HG02884 (cell line): ENCODE data around the gene TNFSF13B.

Experiments
- ATAC-seq: cut with Tn5 transposase; IDR thresholded peaks from one replicate; pipeline ENCODE4 v1.9.1; 2021; ENCODE audit warnings: mild to moderate bottlenecking, moderate library complexity; ENCODE audit not compliant: unreplicated experiment

The TNFSF13B gene

DNA sequence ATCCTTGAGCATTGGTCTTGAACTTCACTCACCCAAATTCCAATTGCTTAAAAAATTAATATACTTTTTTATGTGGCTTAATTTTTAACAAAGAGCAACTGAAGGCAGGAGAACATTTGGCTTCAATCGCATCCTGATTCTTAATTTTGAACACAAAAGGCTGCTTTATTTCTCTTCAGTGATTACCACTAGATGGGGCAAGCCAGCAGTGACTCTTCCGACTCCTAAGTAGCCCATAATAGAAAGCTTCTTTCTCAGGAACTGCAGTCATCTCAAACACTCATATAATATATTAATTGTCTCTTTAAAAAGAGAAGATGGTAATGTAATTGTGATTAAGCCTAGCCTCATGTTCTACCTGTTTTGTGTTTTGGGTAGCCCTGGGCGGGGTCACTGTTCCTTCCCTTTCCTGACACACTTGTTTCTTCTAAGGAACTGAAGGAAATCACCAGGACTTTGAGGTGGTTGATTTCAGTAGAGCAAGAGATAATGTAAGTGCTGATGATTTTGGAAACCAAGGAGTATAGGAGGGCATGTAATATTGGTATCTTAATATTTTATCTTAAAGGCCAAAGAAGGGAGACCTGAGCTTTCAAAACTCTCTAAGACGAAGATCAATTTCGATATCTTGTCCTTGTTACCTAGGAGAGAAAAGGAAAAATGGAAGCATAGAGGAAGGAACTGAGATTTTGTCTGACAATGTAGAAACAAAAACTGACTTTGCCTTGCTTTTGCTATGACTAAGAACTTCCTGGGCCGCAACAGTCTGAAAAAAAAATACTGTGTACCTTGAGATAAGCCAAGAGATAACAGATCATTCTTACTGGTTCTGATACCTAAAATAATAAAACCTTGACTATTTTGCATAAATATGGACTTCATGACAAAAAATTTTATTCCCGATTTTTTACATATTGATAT is 73.1 kb downstream of the TNFSF13B start:
- ATAC-seq = peak; percentile 72

DNA sequence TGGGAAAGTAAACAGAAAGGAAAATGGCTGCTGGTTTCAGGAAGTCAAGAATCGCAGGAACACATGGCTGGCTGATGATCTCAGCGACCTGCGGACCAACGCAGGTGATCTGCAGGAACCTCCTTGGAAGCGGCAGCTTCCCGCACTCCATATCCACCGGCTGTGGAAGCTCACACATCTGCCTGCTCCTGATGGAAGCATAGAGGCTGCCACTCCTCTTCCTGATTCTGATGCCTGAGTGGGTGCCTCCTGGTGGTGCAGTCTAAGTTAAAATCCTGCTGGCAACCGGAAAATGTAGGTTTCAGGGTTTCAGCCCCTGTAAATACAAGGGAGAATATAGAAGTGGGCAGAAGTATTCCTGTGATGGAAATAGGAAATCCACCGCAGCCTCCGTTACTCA is 75.5 kb downstream of the TNFSF13B start:
- no peak for ATAC-seq

- ATAC-seq = no peak
These were observed 76.9 kb downstream of the TNFSF13B start for GRCh38 chr13:108346376-108346775.

DNA sequence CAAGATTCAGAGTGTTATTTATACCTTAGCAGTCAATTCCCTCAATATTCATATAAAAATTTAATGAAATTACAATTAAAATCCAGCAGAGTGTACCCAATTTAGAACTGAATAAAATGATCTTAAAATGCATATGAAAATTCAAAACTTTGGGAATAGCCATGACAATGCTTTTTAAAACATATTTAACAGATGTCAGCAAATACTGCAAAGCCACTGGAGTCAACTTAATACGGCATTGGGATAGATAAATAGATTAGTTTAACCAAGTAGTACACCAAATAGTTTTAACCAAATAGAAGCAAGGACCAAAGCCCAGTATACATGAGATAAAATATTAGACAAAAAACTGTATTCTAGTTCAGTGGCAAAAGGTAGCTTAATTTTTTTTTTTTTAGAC is 79.8 kb downstream of the TNFSF13B start:
- no peak for ATAC-seq

DNA sequence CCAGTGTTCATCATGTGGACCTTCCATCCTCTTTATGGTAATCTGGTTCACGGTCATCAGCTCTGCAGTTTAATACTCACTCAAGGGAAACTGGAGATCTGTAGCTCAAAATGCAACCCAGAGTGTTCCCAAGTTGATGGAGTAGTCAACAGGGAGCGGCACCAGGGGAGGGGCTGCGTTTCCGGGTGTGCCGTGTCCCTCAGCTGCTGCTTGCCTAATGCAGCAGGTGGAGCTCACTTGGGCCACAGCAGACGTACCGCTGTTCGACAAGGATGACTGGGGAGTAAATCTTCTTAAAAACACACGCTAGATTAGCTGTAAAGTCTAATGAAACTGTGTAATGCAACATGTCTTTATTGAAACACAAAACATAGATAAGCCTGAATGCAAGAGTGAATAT is 81.1 kb downstream of the TNFSF13B start:
- ATAC-seq = no peak

GRCh38 chr13:108352599-108352998 is 83.1 kb downstream of the TNFSF13B start:
- ATAC-seq = no peak

DNA sequence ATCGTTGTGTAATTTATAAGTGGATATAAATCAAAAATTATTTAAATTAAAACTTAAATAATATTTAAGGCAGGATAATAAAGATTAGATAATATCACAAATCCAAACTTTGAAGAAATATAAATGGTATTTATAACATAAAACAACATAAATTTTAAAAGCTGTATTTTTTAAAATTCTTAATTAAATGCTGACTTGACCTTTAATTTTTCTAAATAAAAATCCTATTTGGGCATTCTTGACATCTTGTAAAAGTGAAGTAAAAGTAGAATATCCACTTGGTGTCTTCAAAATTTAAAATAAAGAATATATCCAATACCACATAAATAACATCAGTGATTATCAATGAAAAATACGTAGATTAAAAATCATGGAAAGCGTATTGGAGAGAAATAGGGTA is 87.7 kb downstream of the TNFSF13B start:
- ATAC-seq = no peak
